Measurements from ENCODE around the gene DDX20.

The DDX20 gene

GRCh38 chr1:111755331-111756123, at the start of gene DDX20:
TSS of gene DDX20 (plus strand) at chr1:111755901. CDS start at chr1:111755925, 24 bp downstream.
- peak; percentile 92 for DNase-seq (ENCODE audit: low spot score)

- no peak for DNase-seq (ENCODE audit: low spot score)
These were observed 48.8 kb upstream of the DDX20 start for GRCh38 chr1:111706921-111707320.

- DNase-seq (ENCODE audit: low spot score), result no peak
These were observed 47.8 kb upstream of the DDX20 start for GRCh38 chr1:111707906-111708305.

GRCh38 chr1:111709986-111710385, 45.7 kb upstream of the DDX20 start:
- no peak for DNase-seq (ENCODE audit: low spot score)

GRCh38 chr1:111716333-111716732, 39.4 kb upstream of the DDX20 start:
- no peak for DNase-seq (ENCODE audit: low spot score)

GRCh38 chr1:111717450-111717849, 38.3 kb upstream of the DDX20 start:
- no peak for DNase-seq (ENCODE audit: low spot score)

- no peak for DNase-seq (ENCODE audit: low spot score)
These were observed 36.6 kb upstream of the DDX20 start for GRCh38 chr1:111719135-111719534.

- no peak for DNase-seq (ENCODE audit: low spot score)
These were observed 36.0 kb upstream of the DDX20 start for GRCh38 chr1:111719674-111720132.

- DNase-seq (ENCODE audit: low spot score), result no peak
These were observed 35.3 kb upstream of the DDX20 start for GRCh38 chr1:111720274-111720976.

- no peak for DNase-seq (ENCODE audit: low spot score)
These were observed 34.5 kb upstream of the DDX20 start for GRCh38 chr1:111720977-111721786.

GRCh38 chr1:111723091-111723806, 32.5 kb upstream of the DDX20 start:
- no peak for DNase-seq (ENCODE audit: low spot score)

- no peak for DNase-seq (ENCODE audit: low spot score)
These were observed 31.8 kb upstream of the DDX20 start for GRCh38 chr1:111723871-111724270.

GRCh38 chr1:111725192-111725591, 30.5 kb upstream of the DDX20 start:
- no peak for DNase-seq (ENCODE audit: low spot score)

- no peak for DNase-seq (ENCODE audit: low spot score)
These were observed 28.6 kb upstream of the DDX20 start for GRCh38 chr1:111727056-111727455.

- DNase-seq (ENCODE audit: low spot score), result no peak
These were observed 26.3 kb upstream of the DDX20 start for GRCh38 chr1:111729271-111729921.

- no peak for DNase-seq (ENCODE audit: low spot score)
These were observed 25.6 kb upstream of the DDX20 start for GRCh38 chr1:111729946-111730681.

GRCh38 chr1:111730706-111731105, 25.0 kb upstream of the DDX20 start:
- no peak for DNase-seq (ENCODE audit: low spot score)

- DNase-seq (ENCODE audit: low spot score), result no peak
These were observed 23.7 kb upstream of the DDX20 start for GRCh38 chr1:111731956-111732355.

GRCh38 chr1:111732718-111733117, 23.0 kb upstream of the DDX20 start:
- no peak for DNase-seq (ENCODE audit: low spot score)

GRCh38 chr1:111733183-111733991, 22.3 kb upstream of the DDX20 start:
- DNase-seq (ENCODE audit: low spot score), result no peak

Data from hematopoietic multipotent progenitor cell treated with erythropoietin and hydrocortisone succinate and interleukin-3 and kit ligand, for 15 days (in vitro differentiated cells).